GM10248 (cell line): ENCODE results near the gene RAC2.

Source experiments
- CTCF ChIA-PET: fragments of 300-600 bp; sonication (Branson Sonifier 250); formaldehyde crosslinking; extraction: SDS; loops from one replicate; lab custom pipeline; 2021; ENCODE audit warnings: antibody characterized with exemption; lab: Yijun Ruan, JAX
- POLR2A ChIA-PET: fragments of 350-650 bp; sonication (Branson Sonifier 250); formaldehyde crosslinking; extraction: SDS; loops from one replicate; lab custom pipeline; 2020; ENCODE audit warnings: antibody characterized with exemption; lab: Yijun Ruan, JAX
- DNase-seq: peaks from one replicate; pipeline ENCODE4 v3.0.0; 2012; ENCODE audit errors: extremely low spot score
- CTCF ChIP-seq: IDR thresholded peaks from 2 replicates; pipeline ENCODE4 v1.5.1; 2012; ENCODE audit warnings: mild to moderate bottlenecking, low read depth; ENCODE audit errors: extremely low read depth, missing control alignments, control extremely low read depth

Gene RAC2

GRCh38 chr22:37199760-37200108 lies 44.3 kb downstream of the RAC2 start:
- CTCF ChIA-PET: interaction anchor here (0.7 to 8.1 kb wide), 58 partner anchors 9 to 647 kb away, joined by 3 to 83 read pairs (median 4); partner anchors contain the start of genes C1QTNF6, IFT27, IL2RB and KCTD17
- no peak for DNase-seq
- POLR2A ChIA-PET: interaction anchor here (0.6 to 1.3 kb wide), 2 partner anchors 43 to 286 kb away, joined by 3 read pairs; no protein-coding TSS in a partner anchor
- TF ChIP-seq CTCF: no peak

- peak; percentile 99 for DNase-seq
- TF ChIP-seq CTCF: peak; percentile 94
- POLR2A ChIA-PET: interaction anchor here (0.5 to 1.3 kb wide), 3 partner anchors 42 to 286 kb away, joined by 3 to 7 read pairs (median 3); partner anchors contain the start of gene TMPRSS6
- CTCF ChIA-PET: interaction anchor here (0.7 to 8.1 kb wide), 58 partner anchors 8 to 647 kb away, joined by 3 to 83 read pairs (median 4); partner anchors contain the start of genes C1QTNF6, IFT27, IL2RB and KCTD17
Observed at GRCh38 chr22:37199103-37199759, 44.8 kb downstream of the RAC2 start.

GRCh38 chr22:37198258-37199102 lies 45.6 kb downstream of the RAC2 start:
- ChIA-PET POLR2A (interaction anchor here (0.5 to 1.3 kb wide), 2 partner anchors 89 to 287 kb away, joined by 3 to 7 read pairs; partner anchors contain the start of gene TMPRSS6), CTCF (interaction anchor here (0.7 to 8.1 kb wide), 59 partner anchors 8 to 423 kb away, joined by 3 to 83 read pairs (median 5); partner anchors contain the start of genes C1QTNF6, IFT27, IL2RB and KCTD17)
- peak; percentile 67 for TF ChIP-seq CTCF
- peak; percentile 88 for DNase-seq

GRCh38 chr22:37197451-37198257 lies 46.4 kb downstream of the RAC2 start:
- ChIA-PET CTCF (interaction anchor here (0.7 to 8.1 kb wide), 29 partner anchors 10 to 252 kb away, joined by 3 to 83 read pairs (median 4); partner anchors contain the start of genes C1QTNF6, IL2RB and RAC2), POLR2A (interaction anchor here (0.7 kb wide), 1 partner anchor 34 kb away, joined by 4 read pairs; no protein-coding TSS in a partner anchor)
- TF ChIP-seq CTCF: no peak
- no peak for DNase-seq

GRCh38 chr22:37196539-37197450 lies 47.3 kb downstream of the RAC2 start:
- no peak for TF ChIP-seq CTCF
- CTCF ChIA-PET: interaction anchor here (0.8 to 6.1 kb wide), 21 partner anchors 19 to 251 kb away, joined by 3 to 83 read pairs (median 4); partner anchors contain the start of gene IL2RB
- POLR2A ChIA-PET: interaction anchor here (0.5 to 0.7 kb wide), 2 partner anchors 33 to 37 kb away, joined by 4 read pairs; no protein-coding TSS in a partner anchor
- no peak for DNase-seq
